SJSA1 (cell line): ENCODE data around the gene CREB5. TPM values are rescaled to one million over a fixed set of nuclear protein-coding genes. Genes with fewer than 3 reads are reported as not detected.
A peak's percentile ranks its signal among the peaks of the same experiment; 100 is the strongest.

ENCODE experiments used
- DNase-seq, 2 experiments: peaks; one replicate each; pipeline ENCODE4 v3.0.0-alpha.2; 2015 to 2020; ENCODE audit warnings: low spot score in 2 of 2, low read depth in 1 of 2
- H3K27ac ChIP-seq: fragments of 250-450 bp; sonication (Bioruptor Pico); 2 replicates; pipeline ENCODE4 v1.5.1; 2020; ENCODE audit warnings: mild to moderate bottlenecking, moderate library complexity
- H3K27me3 ChIP-seq: fragments of 250-450 bp; sonication (Bioruptor Pico); replicated peaks from 2 replicates; pipeline ENCODE4 v1.5.1; 2020; ENCODE audit warnings: mild to moderate bottlenecking, moderate library complexity
- H3K36me3 ChIP-seq: fragments of 250-450 bp; sonication (Bioruptor Pico); 2 replicates; pipeline ENCODE4 v1.5.1; 2020; ENCODE audit warnings: mild to moderate bottlenecking
- H3K4me1 ChIP-seq: fragments of 250-450 bp; sonication (Bioruptor Pico); replicated peaks from 2 replicates; pipeline ENCODE4 v1.6.1; 2021; ENCODE audit warnings: mild to moderate bottlenecking
- H3K4me3 ChIP-seq: fragments of 250-450 bp; sonication (Bioruptor Pico); 2 replicates; pipeline ENCODE4 v1.5.1; 2020; ENCODE audit warnings: mild to moderate bottlenecking
- H3K9me3 ChIP-seq: fragments of 250-450 bp; sonication (Bioruptor Pico); replicated peaks from 2 replicates; pipeline ENCODE4 v1.5.1; 2020; ENCODE audit warnings: mild to moderate bottlenecking
- total RNA-seq: library from RNA; depleted of rRNA; stranded (reverse); fragments of >200 nt; shearing (Covaris generic); gene quantifications from 2 replicates; pipeline ENCODE4 v1.2.3, GENCODE V29; 2014

Gene CREB5
- total RNA-seq, 1 experiment from 2014 or later, result 1.00 TPM

DNA sequence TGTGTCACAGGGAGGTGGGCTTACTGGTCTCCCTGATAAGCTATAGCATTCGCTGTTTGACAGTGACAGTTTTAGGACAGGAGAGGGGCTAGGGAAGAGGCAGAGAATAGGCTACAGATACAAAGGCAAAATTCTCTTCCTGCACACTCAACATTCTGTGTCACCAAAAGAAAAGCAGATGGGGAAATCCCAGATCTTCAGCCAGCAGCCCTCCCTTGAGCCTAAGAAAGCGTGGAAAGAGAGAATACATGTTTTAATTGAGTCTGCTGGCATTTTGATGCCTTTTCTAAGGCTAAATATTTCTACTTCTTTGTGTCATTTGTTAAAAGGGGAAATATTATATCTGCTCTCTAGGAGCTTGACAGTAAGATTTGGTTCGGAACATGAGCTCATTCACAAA lies 298.8 kb downstream of the CREB5 start:
- Histone ChIP-seq H3K4me3 (no peak overlapping the region), H3K36me3 (no peaks in the 10 kb centered on the region), H3K9me3 (no peaks in the 10 kb centered on the region), H3K27me3 (no peaks in the 10 kb centered on the region), H3K27ac (no peak overlapping the region), H3K4me1 (no peaks in the 10 kb centered on the region; the same call in 1 of the 2 replicates)
- no peak for DNase-seq

DNA sequence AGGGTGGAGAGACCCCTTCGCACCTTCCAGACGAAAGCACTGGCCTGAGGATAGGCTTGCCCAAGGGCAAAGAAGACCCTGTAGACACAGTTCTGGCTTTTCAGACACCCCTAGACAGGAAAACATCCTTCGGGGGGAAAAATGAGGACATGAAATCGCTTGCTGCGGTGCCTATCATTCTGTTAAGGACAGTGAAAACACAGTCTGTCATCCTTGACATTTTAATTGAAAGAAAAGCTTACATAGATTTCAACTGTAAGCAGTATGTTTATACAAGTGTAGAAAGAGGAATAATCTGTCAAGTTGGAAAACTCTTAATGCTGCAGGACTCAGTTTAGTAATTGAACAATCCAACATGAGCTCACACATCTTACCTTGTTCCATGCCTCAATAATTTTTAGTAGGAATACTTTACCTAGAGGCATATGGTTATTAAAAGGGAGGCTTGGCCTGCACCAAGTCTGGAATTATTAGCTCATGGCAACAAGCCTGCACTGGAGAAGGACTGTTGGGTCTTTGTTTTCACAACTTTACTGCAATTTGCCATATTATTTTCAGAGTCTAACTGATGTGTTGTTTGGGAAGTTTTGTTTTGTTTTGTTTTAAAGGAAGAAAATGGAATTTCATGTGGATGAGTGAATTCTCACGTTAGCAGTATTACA lies 302.3 kb downstream of the CREB5 start:
- no peak for DNase-seq
- Histone ChIP-seq H3K27me3 (no peaks in the 10 kb centered on the region), H3K36me3 (no peaks in the 10 kb centered on the region)

DNA sequence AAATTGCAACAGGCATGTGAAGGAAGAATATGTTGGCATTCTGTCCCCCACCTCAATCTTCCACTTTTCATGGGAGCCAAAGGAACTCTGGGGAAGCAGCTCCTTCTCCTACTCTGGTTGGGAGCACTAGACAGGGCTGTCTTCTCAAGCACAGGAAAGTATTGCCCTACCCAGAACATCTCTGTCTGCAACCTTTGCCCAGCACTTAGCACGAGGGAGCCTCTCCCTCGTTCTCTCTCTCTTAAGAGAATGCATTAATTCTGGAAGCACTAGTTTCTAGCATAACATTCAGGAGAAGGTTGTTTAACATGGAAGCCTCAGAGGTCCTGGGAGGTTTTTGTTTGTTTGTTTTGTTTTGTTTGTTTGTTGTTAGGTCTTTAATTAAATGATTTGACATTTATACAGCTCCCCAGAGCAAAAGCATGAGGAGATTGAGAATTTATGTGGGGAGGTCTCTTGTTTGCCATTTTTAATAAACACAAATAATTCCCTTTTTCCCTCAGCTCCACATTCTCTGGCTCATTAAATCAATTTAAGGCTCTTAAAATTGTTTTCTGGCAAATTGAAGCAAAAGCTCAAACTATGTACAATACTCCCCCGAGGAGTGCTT lies 305.2 kb downstream of the CREB5 start:
- no peak for DNase-seq
- H3K27me3 ChIP-seq, result no peaks in the 10 kb centered on the region
- H3K27ac ChIP-seq, result no peak overlapping the region
- H3K36me3 ChIP-seq, result no peaks in the 10 kb centered on the region
- H3K9me3 ChIP-seq, result no peaks in the 10 kb centered on the region
- H3K4me3 ChIP-seq, result no peak overlapping the region
- no peaks in the 10 kb centered on the region for H3K4me1 ChIP-seq

More for the DNA sequence above, 302.3 kb downstream of the CREB5 start:
- Histone ChIP-seq H3K9me3 (no peaks in the 10 kb centered on the region), H3K4me3 (no peak overlapping the region), H3K4me1 (no peaks in the 10 kb centered on the region), H3K27ac (no peak overlapping the region)

DNA sequence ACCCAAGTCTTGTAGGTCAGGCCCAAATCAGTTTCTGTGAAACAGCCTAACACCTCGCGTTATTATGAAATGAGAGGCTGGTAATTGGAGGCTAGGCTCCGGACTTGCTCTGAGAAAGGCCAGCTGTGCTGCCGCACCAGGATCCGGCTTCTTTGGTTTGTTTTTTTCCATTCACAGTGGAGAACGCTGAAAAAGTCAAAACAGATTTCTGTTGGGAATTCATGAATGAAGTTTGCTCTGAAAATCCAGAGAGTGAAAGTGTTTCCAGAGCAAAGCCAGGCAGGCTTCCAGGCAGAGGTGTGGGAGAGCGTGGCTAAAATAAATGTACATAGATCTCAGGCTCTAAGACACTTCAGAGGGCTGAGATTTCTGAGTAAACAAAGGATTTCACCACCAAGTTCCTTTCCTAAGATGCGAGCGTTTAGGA lies 305.8 kb downstream of the CREB5 start:
- no peaks in the 10 kb centered on the region for H3K27me3 ChIP-seq
- no peak overlapping the region for H3K27ac ChIP-seq
- H3K36me3 ChIP-seq, result no peaks in the 10 kb centered on the region
- DNase-seq, result no peak
- H3K4me1 ChIP-seq, result no peaks in the 10 kb centered on the region
- no peak overlapping the region for H3K4me3 ChIP-seq
- H3K9me3 ChIP-seq, result no peaks in the 10 kb centered on the region

DNA sequence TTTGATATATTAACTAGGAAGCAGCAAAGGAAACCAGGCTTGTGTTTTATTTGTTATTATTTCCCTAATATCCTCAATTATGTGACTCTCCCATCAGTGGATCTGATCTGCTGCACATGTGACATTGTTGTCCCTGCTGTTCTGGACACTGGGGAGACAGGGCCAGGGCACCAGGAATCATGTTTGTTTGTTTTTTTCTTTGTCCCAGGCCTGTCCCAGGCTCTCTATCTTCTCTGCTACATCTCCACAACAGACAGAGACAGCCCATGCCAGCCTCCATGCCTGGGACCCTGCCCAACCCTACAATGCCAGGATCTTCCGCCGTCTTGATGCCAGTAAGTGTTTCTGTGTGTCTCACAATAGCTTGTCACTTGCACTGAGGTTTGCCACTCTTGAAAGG lies 306.2 kb downstream of the CREB5 start:
- H3K36me3 ChIP-seq, result no peaks in the 10 kb centered on the region
- H3K4me1 ChIP-seq, result no peaks in the 10 kb centered on the region
- no peak overlapping the region for H3K4me3 ChIP-seq
- H3K9me3 ChIP-seq, result no peaks in the 10 kb centered on the region
- no peak for DNase-seq
- no peaks in the 10 kb centered on the region for H3K27me3 ChIP-seq
- no peak overlapping the region for H3K27ac ChIP-seq

DNA sequence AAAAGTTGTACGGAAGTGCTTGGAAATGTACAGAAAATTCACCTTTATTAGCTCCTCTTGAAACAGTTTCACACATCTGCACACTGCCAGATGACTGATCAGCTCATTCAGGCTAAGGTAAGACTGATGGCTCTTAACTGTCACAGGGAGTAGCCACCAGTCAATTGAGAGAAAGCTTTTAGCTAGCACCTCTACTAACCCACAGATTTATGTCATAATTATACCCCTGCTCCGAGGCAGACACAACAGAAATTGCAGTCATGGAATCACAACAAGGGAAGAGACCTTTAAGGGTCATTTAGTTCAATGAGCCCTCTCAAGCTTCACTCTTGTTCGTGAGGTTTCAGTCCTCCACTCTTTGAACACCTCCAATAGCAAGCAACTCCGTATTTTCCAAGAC lies 310.4 kb downstream of the CREB5 start:
- H3K27ac ChIP-seq, result no peak overlapping the region
- H3K36me3 ChIP-seq, result no peaks in the 10 kb centered on the region
- H3K4me3 ChIP-seq, result no peak overlapping the region
- no peak for DNase-seq
- H3K9me3 ChIP-seq, result no peaks in the 10 kb centered on the region
- peaks cover 5% of the 10 kb centered on the region; the same call in 1 of the 2 replicates for H3K4me1 ChIP-seq
- H3K27me3 ChIP-seq, result no peaks in the 10 kb centered on the region

DNA sequence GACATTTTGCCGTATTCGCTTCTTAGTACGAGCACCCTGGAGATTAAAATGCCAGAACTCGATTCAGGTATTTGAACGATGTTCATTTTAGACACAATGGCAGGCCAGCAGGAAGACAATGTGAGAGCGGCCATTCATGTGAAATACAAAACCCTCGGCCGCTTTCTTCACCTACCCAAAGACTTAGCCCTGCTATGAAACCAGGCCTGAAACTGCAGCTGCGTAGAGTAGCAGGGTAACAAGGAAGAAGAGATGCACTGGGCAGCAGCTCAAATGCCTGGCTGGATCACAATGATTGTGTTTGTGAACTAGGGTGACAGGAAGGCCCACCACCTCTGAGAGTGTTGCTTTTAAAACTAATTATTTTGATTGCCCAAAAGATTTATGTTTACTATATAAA lies 311.0 kb downstream of the CREB5 start:
- Histone ChIP-seq H3K27ac (no peak overlapping the region), H3K4me3 (no peak overlapping the region), H3K36me3 (no peaks in the 10 kb centered on the region), H3K27me3 (no peaks in the 10 kb centered on the region), H3K9me3 (no peaks in the 10 kb centered on the region), H3K4me1 (peaks cover 5% of the 10 kb centered on the region; the same call in 1 of the 2 replicates)
- no peak for DNase-seq

DNA sequence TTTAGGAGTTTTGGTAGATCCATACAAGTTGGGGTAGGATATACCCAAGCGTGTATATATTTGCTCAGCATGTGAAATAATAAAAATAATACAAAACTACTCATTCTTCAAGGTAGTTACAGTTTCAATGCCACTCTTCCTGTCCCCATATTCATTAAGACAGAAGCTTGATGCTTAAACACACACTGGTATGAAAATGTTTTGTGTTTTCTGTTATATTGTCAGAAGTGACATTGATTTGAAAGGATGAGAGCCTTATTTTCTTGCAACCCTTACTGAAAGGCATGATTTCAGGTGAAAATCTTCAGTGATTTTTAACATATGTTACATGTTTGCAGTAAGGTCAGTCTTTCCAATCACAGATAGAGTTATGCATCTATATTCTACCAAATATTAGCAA lies 312.2 kb downstream of the CREB5 start:
- Histone ChIP-seq H3K4me3 (no peak overlapping the region), H3K36me3 (no peaks in the 10 kb centered on the region), H3K9me3 (no peaks in the 10 kb centered on the region), H3K27me3 (no peaks in the 10 kb centered on the region), H3K27ac (no peak overlapping the region), H3K4me1 (peaks cover 13% of the 10 kb centered on the region)
- DNase-seq, result no peak

DNA sequence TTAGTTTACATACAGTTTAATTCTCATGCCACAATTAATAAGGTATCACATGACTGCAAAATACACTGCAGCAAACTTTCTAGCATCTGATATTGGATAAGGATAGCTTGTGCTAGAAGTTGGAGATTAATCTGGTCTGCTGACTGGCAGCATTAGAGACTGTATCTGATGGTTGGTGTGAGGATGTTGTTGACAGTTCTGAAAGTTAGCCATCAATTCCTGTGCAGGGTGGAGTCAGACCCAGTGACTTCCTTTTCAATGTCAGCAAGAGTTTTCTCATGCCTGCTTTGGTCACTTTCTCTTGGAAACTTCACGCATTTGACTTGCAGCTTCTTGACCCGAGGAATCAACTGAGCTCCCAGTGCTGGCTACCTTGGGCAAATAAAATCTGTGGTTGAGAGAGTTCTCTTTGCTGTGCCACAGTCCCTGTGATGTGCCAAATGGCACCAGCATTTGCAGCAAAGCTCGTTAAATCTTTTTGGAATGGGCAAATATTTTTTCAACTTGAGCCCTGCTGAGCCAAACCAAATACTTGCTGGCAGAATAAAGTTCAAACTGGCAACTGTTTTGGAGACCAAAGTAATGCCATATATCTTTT lies 312.8 kb downstream of the CREB5 start:
- H3K27ac ChIP-seq, result no peak overlapping the region
- no peak for DNase-seq
- H3K9me3 ChIP-seq, result no peaks in the 10 kb centered on the region
- no peaks in the 10 kb centered on the region for H3K36me3 ChIP-seq
- peaks cover 13% of the 10 kb centered on the region for H3K4me1 ChIP-seq
- H3K27me3 ChIP-seq, result no peaks in the 10 kb centered on the region
- no peak overlapping the region for H3K4me3 ChIP-seq

DNA sequence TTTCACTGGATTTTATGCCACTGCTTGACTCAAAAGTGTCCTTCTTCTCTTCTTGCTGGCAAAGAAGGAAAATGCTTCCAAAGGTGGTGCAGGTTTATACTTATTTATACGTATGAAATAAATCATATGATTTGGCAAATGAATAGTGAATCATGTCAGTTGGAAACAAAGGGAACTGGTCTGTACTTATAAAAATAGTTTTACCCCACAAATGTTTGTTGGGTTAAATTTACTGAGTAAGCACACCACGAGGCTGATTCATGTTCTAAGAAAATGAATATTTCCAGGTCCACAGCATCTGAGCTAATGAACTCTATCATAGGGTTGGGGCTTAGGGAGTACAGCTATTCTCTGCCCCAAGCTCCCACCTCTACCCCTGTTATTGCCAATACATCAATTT lies 313.6 kb downstream of the CREB5 start:
- no peaks in the 10 kb centered on the region for H3K27me3 ChIP-seq
- H3K36me3 ChIP-seq, result no peaks in the 10 kb centered on the region
- DNase-seq, result no peak
- H3K4me1 ChIP-seq, result peaks cover 13% of the 10 kb centered on the region
- no peaks in the 10 kb centered on the region for H3K9me3 ChIP-seq
- H3K4me3 ChIP-seq, result no peak overlapping the region
- no peak overlapping the region for H3K27ac ChIP-seq

DNA sequence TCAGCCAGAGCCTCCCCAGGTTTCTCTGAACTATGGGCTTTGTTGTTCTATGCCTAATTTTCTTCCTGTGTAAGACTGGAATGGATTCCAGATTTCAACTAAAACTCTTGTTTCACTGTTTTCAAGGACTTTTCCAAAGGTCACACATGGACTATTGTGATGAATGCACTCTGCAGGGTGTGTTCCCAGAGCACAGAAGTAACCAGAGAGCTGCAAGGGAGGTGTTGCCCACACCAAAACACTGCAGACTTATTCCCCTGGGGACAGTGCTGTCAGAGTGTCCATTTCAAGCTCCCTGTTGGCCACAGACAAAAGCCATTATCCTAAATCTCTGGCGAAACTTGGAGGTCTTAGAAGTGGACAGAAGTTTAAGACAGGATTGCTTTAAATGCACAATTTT lies 314.2 kb downstream of the CREB5 start:
- DNase-seq, result no peak
- Histone ChIP-seq H3K36me3 (no peaks in the 10 kb centered on the region), H3K9me3 (no peaks in the 10 kb centered on the region)

DNA sequence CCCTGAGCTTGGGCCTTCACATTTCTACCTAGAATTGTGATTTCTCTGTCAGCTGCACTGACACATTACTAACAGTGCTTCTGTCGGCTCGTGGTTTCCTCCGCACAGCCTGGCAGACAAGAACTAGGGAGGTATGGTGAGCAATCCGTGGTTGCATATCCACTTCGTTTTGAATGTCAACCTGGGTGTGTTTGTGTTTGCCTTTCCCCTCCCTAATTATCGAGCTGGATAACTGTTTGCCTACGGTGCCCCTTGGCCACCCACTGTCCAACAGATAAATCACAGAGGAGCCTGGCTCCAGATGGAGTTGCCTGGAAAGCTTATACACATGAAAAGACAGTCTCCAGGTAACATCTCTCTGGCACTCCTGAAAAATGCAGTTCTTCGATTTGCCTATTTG lies 317.0 kb downstream of the CREB5 start:
- no peak overlapping the region for H3K4me3 ChIP-seq
- peaks cover 2% of the 10 kb centered on the region; the same call in 1 of the 2 replicates for H3K27me3 ChIP-seq
- no peak overlapping the region for H3K27ac ChIP-seq
- no peaks in the 10 kb centered on the region for H3K36me3 ChIP-seq
- DNase-seq, result peak in 1 of 2 experiments; percentile 21
- H3K4me1 ChIP-seq, result peaks cover 19% of the 10 kb centered on the region
- no peaks in the 10 kb centered on the region for H3K9me3 ChIP-seq

More for the DNA sequence above, 314.2 kb downstream of the CREB5 start:
- Histone ChIP-seq H3K4me1 (peaks cover 13% of the 10 kb centered on the region), H3K27me3 (peaks cover 2% of the 10 kb centered on the region; the same call in 1 of the 2 replicates), H3K4me3 (no peak overlapping the region), H3K27ac (no peak overlapping the region)

DNA sequence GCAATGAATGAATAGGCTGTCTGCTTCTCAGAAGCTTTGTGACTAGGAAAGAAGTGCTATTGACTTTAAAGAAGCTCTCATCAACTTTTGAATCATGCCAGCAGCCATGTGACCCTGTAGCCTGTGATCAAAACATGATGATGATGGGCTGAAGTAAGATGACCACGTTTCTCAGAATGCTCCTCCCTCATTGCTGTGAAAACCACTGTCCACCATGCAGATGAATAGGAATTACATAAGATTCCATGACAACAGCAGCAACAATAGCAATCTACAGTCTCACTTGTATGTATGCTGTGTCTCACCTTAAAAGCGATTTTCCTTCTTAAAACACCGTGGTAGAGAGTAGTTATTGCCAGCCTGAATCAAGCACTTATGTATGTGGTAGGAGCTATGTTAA lies 317.4 kb downstream of the CREB5 start:
- no peak overlapping the region for H3K4me3 ChIP-seq
- peaks cover 19% of the 10 kb centered on the region for H3K4me1 ChIP-seq
- H3K27ac ChIP-seq, result no peak overlapping the region
- H3K27me3 ChIP-seq, result peaks cover 2% of the 10 kb centered on the region; the same call in 1 of the 2 replicates
- H3K9me3 ChIP-seq, result no peaks in the 10 kb centered on the region
- DNase-seq, result no peak
- H3K36me3 ChIP-seq, result no peaks in the 10 kb centered on the region

DNA sequence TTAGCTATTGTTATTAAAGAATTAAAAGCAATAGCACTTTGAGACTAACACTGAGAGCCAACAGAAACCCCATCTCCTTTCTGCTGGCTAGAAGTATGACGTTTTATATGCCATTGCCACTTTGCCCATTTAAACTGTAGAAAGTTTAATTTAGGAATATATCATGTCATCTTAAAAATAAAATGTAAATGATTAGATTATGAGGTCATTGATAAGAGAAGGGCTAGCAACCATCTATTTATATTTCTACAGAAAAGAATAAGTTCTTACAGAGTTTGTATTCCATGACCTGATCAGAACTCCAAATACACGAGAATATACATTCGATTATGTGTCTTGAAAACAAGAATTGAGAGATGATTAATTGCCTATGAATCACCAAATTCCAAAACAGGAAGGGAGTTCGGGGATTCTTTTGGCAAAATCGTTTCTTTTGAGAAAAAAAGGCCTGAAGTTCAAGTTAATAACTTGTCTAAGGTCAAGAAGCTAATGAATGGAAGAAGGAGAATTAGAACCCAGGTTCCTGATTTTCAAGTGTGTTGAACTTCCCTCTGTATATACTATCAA lies 318.9 kb downstream of the CREB5 start:
- Histone ChIP-seq H3K27ac (no peak overlapping the region), H3K27me3 (peaks cover 2% of the 10 kb centered on the region; the same call in 1 of the 2 replicates), H3K9me3 (no peaks in the 10 kb centered on the region), H3K4me1 (peaks cover 15% of the 10 kb centered on the region), H3K4me3 (no peak overlapping the region), H3K36me3 (no peaks in the 10 kb centered on the region)
- no peak for DNase-seq
